SK-N-SH treated with all-trans-retinoic acid at 6 μM for 48 hours (cell line): ENCODE measurements around the gene CAP1.

Experiments
- ATAC-seq: fragments of 200-7000 bp; cut with Tn5 transposase; 3 replicates; pipeline ENCODE4 v1.9.1; 2020; ENCODE audit warnings: mild to moderate bottlenecking, moderate library complexity
- BACH2 ChIP-seq: fragments of 250-450 bp; sonication (Bioruptor Pico); IDR thresholded peaks from 2 replicates; pipeline ENCODE4 v1.9.0; 2021; ENCODE audit warnings: mild to moderate bottlenecking, borderline replicate concordance
- CREB5 ChIP-seq: fragments of 250-450 bp; sonication (Bioruptor Pico); IDR thresholded peaks from 2 replicates; pipeline ENCODE4 v1.5.1; 2020; ENCODE audit warnings: low read depth, mild to moderate bottlenecking, moderate library complexity
- CSDC2 ChIP-seq: fragments of 250-450 bp; sonication (Bioruptor Pico); IDR thresholded peaks from 2 replicates; pipeline ENCODE4 v1.5.0; 2020; ENCODE audit warnings: mild to moderate bottlenecking, moderate library complexity
- CSRNP3 ChIP-seq: fragments of 250-450 bp; sonication (Bioruptor Pico); IDR thresholded peaks from 2 replicates; pipeline ENCODE4 v1.5.1; 2021; ENCODE audit warnings: mild to moderate bottlenecking, moderate library complexity
- ESRRG ChIP-seq: fragments of 250-450 bp; sonication (Bioruptor Pico); IDR thresholded peaks from 2 replicates; pipeline ENCODE4 v1.6.1; 2021; ENCODE audit warnings: mild to moderate bottlenecking
- GLIS3 ChIP-seq: fragments of 250-450 bp; sonication (Bioruptor Pico); IDR thresholded peaks from 2 replicates; pipeline ENCODE4 v1.5.0; 2020; ENCODE audit warnings: mild to moderate bottlenecking, moderate library complexity
- PPARA ChIP-seq: fragments of 250-450 bp; sonication (Bioruptor Pico); IDR thresholded peaks from 2 replicates; pipeline ENCODE4 v1.5.0; 2020; ENCODE audit warnings: mild to moderate bottlenecking, borderline replicate concordance
- SNAI2 ChIP-seq: fragments of 250-450 bp; sonication (Bioruptor Pico); IDR thresholded peaks from 2 replicates; pipeline ENCODE4 v1.5.0; 2020; ENCODE audit warnings: mild to moderate bottlenecking, moderate library complexity
- TCF4 ChIP-seq: fragments of 250-450 bp; sonication (Bioruptor Pico); IDR thresholded peaks from 2 replicates; pipeline ENCODE4 v1.8.0; 2021; ENCODE audit warnings: mild to moderate bottlenecking, moderate library complexity, borderline replicate concordance
- TOX ChIP-seq: fragments of 250-450 bp; sonication (Bioruptor Pico); IDR thresholded peaks from 2 replicates; pipeline ENCODE4 v1.8.0; 2021; ENCODE audit warnings: mild to moderate bottlenecking, moderate library complexity, borderline replicate concordance
- ZC3H10 ChIP-seq: fragments of 250-450 bp; sonication (Bioruptor Pico); IDR thresholded peaks from 2 replicates; pipeline ENCODE4 v1.5.1; 2021; ENCODE audit warnings: mild to moderate bottlenecking, moderate library complexity
- ZFP3 ChIP-seq: fragments of 250-450 bp; sonication (Bioruptor Pico); IDR thresholded peaks from 2 replicates; pipeline ENCODE4 v1.5.0; 2020; ENCODE audit warnings: mild to moderate bottlenecking, moderate library complexity
- ZFP30 ChIP-seq: fragments of 450-650 bp; formaldehyde crosslinking; IDR thresholded peaks from 2 replicates; pipeline ENCODE4 v1.5.0; 2022; ENCODE audit warnings: mild to moderate bottlenecking, moderate library complexity
- ZNF565 ChIP-seq: fragments of 450-650 bp; formaldehyde crosslinking; conservative IDR thresholded peaks from 2 replicates; pipeline ENCODE4 v1.5.0; 2020; ENCODE audit warnings: low read depth, mild to moderate bottlenecking, moderate library complexity
- ZNF70 ChIP-seq: fragments of 450-650 bp; formaldehyde crosslinking; IDR thresholded peaks from 2 replicates; pipeline ENCODE4 v1.5.0; 2020; ENCODE audit warnings: mild to moderate bottlenecking, moderate library complexity
- ZNF8 ChIP-seq: fragments of 450-650 bp; formaldehyde crosslinking; IDR thresholded peaks from 2 replicates; pipeline ENCODE4 v1.5.0; 2020; ENCODE audit warnings: mild to moderate bottlenecking, moderate library complexity
- TF ChIP-seq, protein P1 (sequence below): fragments of 250-450 bp; sonication (Bioruptor Pico); IDR thresholded peaks from 2 replicates; pipeline ENCODE4 v1.8.0; 2021; ENCODE audit warnings: low read depth, mild to moderate bottlenecking, moderate library complexity, borderline replicate concordance
- TF ChIP-seq, protein P2 (sequence below): fragments of 250-450 bp; sonication (Bioruptor Pico); IDR thresholded peaks from 2 replicates; pipeline ENCODE4 v1.8.0; 2020; ENCODE audit warnings: mild to moderate bottlenecking, moderate library complexity, borderline replicate concordance
- TF ChIP-seq, protein P3 (sequence below): fragments of 250-450 bp; sonication (Bioruptor Pico); IDR thresholded peaks from 2 replicates; pipeline ENCODE4 v1.5.0; 2020; ENCODE audit warnings: mild to moderate bottlenecking, moderate library complexity

CAP1 gene

DNA sequence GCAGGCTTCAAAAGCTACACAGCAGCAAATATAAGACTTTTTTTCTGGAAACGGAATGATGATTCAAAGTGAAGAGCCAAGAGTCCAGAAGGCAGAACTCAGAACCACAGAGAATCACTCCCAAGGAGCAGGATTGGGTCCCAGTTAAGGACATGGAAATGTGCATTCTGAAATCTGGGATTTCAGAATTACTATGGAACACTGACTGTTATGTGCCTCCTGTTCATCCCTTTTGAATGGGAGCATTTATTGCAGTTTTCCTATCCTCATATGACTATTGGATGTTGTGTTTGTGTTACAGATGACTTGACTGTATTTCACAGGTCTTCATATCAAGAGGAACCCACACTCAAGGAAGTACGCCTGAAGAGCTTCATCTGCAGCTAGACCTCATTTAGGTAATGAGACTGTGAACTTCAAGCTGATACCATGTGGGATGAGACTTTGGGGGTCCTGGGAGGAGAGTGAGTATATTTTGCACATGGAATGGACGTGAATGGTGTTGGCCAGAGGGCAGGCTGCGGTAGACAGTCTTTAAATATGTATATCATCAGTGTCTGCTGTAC lies 17.1 kb upstream of the CAP1 start:
- TF ChIP-seq, protein P1, sequence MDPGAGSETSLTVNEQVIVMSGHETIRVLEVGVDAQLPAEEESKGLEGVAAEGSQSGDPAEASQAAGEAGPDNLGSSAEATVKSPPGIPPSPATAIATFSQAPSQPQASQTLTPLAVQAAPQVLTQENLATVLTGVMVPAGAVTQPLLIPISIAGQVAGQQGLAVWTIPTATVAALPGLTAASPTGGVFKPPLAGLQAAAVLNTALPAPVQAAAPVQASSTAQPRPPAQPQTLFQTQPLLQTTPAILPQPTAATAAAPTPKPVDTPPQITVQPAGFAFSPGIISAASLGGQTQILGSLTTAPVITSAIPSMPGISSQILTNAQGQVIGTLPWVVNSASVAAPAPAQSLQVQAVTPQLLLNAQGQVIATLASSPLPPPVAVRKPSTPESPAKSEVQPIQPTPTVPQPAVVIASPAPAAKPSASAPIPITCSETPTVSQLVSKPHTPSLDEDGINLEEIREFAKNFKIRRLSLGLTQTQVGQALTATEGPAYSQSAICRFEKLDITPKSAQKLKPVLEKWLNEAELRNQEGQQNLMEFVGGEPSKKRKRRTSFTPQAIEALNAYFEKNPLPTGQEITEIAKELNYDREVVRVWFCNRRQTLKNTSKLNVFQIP (CRISPR knock-in tag) = no peak
- TF ChIP-seq SNAI2 (CRISPR knock-in tag) = no peak
- TF ChIP-seq CREB5 = no peak
- TF ChIP-seq TCF4 (CRISPR knock-in tag) = no peak
- TF ChIP-seq GLIS3 (CRISPR knock-in tag) = no peak
- no peak for TF ChIP-seq TOX (CRISPR knock-in tag)
- TF ChIP-seq BACH2 (CRISPR knock-in tag) = no peak
- no peak for TF ChIP-seq ESRRG (CRISPR knock-in tag)
- TF ChIP-seq ZFP30 (CRISPR knock-in tag) = no peak
- no peak for TF ChIP-seq CSRNP3 (CRISPR knock-in tag)
- TF ChIP-seq ZNF70 = no peak
- TF ChIP-seq PPARA (CRISPR knock-in tag) = no peak
- no peak for TF ChIP-seq ZFP3
- TF ChIP-seq, protein P2, sequence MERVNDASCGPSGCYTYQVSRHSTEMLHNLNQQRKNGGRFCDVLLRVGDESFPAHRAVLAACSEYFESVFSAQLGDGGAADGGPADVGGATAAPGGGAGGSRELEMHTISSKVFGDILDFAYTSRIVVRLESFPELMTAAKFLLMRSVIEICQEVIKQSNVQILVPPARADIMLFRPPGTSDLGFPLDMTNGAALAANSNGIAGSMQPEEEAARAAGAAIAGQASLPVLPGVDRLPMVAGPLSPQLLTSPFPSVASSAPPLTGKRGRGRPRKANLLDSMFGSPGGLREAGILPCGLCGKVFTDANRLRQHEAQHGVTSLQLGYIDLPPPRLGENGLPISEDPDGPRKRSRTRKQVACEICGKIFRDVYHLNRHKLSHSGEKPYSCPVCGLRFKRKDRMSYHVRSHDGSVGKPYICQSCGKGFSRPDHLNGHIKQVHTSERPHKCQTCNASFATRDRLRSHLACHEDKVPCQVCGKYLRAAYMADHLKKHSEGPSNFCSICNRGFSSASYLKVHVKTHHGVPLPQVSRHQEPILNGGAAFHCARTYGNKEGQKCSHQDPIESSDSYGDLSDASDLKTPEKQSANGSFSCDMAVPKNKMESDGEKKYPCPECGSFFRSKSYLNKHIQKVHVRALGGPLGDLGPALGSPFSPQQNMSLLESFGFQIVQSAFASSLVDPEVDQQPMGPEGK (CRISPR knock-in tag) = no peak
- TF ChIP-seq ZNF565 (CRISPR knock-in tag) = no peak
- no peak for TF ChIP-seq ZNF8 (CRISPR knock-in tag)
- ATAC-seq = no peak

- no peak for ATAC-seq
- TF ChIP-seq, protein P2 (CRISPR knock-in tag) = no peak
- no peak for TF ChIP-seq CSDC2 (CRISPR knock-in tag)
- no peak for TF ChIP-seq ZNF70
- TF ChIP-seq, protein P1 (CRISPR knock-in tag) = no peak
These were observed 15.9 kb upstream of the CAP1 start for GRCh38 chr1:40024671-40025070.

GRCh38 chr1:40027647-40028046 lies 12.9 kb upstream of the CAP1 start:
- no peak for ATAC-seq
- TF ChIP-seq ZC3H10 (CRISPR knock-in tag) (no peak), CREB5 (no peak), TOX (CRISPR knock-in tag) (no peak)
- TF ChIP-seq, protein P2 (CRISPR knock-in tag) = no peak
- TF ChIP-seq, protein P3, sequence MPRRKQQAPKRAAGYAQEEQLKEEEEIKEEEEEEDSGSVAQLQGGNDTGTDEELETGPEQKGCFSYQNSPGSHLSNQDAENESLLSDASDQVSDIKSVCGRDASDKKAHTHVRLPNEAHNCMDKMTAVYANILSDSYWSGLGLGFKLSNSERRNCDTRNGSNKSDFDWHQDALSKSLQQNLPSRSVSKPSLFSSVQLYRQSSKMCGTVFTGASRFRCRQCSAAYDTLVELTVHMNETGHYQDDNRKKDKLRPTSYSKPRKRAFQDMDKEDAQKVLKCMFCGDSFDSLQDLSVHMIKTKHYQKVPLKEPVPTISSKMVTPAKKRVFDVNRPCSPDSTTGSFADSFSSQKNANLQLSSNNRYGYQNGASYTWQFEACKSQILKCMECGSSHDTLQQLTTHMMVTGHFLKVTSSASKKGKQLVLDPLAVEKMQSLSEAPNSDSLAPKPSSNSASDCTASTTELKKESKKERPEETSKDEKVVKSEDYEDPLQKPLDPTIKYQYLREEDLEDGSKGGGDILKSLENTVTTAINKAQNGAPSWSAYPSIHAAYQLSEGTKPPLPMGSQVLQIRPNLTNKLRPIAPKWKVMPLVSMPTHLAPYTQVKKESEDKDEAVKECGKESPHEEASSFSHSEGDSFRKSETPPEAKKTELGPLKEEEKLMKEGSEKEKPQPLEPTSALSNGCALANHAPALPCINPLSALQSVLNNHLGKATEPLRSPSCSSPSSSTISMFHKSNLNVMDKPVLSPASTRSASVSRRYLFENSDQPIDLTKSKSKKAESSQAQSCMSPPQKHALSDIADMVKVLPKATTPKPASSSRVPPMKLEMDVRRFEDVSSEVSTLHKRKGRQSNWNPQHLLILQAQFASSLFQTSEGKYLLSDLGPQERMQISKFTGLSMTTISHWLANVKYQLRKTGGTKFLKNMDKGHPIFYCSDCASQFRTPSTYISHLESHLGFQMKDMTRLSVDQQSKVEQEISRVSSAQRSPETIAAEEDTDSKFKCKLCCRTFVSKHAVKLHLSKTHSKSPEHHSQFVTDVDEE (CRISPR knock-in tag) = no peak
- TF ChIP-seq, protein P1 (CRISPR knock-in tag) = no peak
